ENCODE measurements around the gene HS6ST3. TPM values are rescaled to one million over a fixed set of nuclear protein-coding genes. Genes with fewer than 3 reads are reported as not detected.

HS6ST3 gene
- total RNA-seq, 1 donor from 2014 or later, result under 0.01 TPM

- DNase-seq (ENCODE audit: low read depth), result no peak
Observed at GRCh38 chr13:96199315-96199714, 109.4 kb downstream of the HS6ST3 start.

- DNase-seq (ENCODE audit: low read depth), result no peak
Observed at GRCh38 chr13:96200810-96201209, 110.9 kb downstream of the HS6ST3 start.

- no peak for DNase-seq (ENCODE audit: low read depth)
Observed at GRCh38 chr13:96202315-96202714, 112.4 kb downstream of the HS6ST3 start.

- DNase-seq (ENCODE audit: low read depth), result no peak
Observed at GRCh38 chr13:96203471-96203870, 113.6 kb downstream of the HS6ST3 start.

- peak; percentile 61 for DNase-seq (ENCODE audit: low read depth)
Observed at GRCh38 chr13:96214824-96215445, 125.0 kb downstream of the HS6ST3 start.

- DNase-seq (ENCODE audit: low read depth), result no peak
Observed at GRCh38 chr13:96216543-96216942, 126.6 kb downstream of the HS6ST3 start.

- DNase-seq (ENCODE audit: low read depth), result no peak
Observed at GRCh38 chr13:96218475-96218874, 128.6 kb downstream of the HS6ST3 start.

GRCh38 chr13:96221471-96221870 is 131.6 kb downstream of the HS6ST3 start:
- DNase-seq (ENCODE audit: low read depth), result no peak

GRCh38 chr13:96223231-96223630 is 133.3 kb downstream of the HS6ST3 start:
- DNase-seq (ENCODE audit: low read depth), result no peak

GRCh38 chr13:96229356-96229755 is 139.4 kb downstream of the HS6ST3 start:
- DNase-seq (ENCODE audit: low read depth), result peak; percentile 26

GRCh38 chr13:96238241-96238640 is 148.3 kb downstream of the HS6ST3 start:
- no peak for DNase-seq (ENCODE audit: low read depth)

GRCh38 chr13:96238861-96239260 is 149.0 kb downstream of the HS6ST3 start:
- DNase-seq (ENCODE audit: low read depth), result peak; percentile 77

GRCh38 chr13:96243376-96243775 is 153.5 kb downstream of the HS6ST3 start:
- DNase-seq (ENCODE audit: low read depth), result peak; percentile 86

GRCh38 chr13:96248103-96248502 is 158.2 kb downstream of the HS6ST3 start:
- DNase-seq (ENCODE audit: low read depth), result no peak

- no peak for DNase-seq (ENCODE audit: low read depth)
Observed at GRCh38 chr13:96248996-96249395, 159.1 kb downstream of the HS6ST3 start.

GRCh38 chr13:96252903-96253302 is 163.0 kb downstream of the HS6ST3 start:
- DNase-seq (ENCODE audit: low read depth), result peak; percentile 11

GRCh38 chr13:96273196-96273595 is 183.3 kb downstream of the HS6ST3 start:
- DNase-seq (ENCODE audit: low read depth), result no peak

- peak; percentile 22 for DNase-seq (ENCODE audit: low read depth)
Observed at GRCh38 chr13:96274046-96274445, 184.1 kb downstream of the HS6ST3 start.

GRCh38 chr13:96279904-96280303 is 190.0 kb downstream of the HS6ST3 start:
- no peak for DNase-seq (ENCODE audit: low read depth)

GRCh38 chr13:96284971-96285370 is 195.1 kb downstream of the HS6ST3 start:
- no peak for DNase-seq (ENCODE audit: low read depth)

GRCh38 chr13:96285729-96286128 is 195.8 kb downstream of the HS6ST3 start:
- no peak for DNase-seq (ENCODE audit: low read depth)

- DNase-seq (ENCODE audit: low read depth), result no peak
Observed at GRCh38 chr13:96294930-96295881, 205.3 kb downstream of the HS6ST3 start.

GRCh38 chr13:96297360-96297759 is 207.5 kb downstream of the HS6ST3 start:
- no peak for DNase-seq (ENCODE audit: low read depth)

Measured in renal cortical epithelial cell (primary cell).